ENCODE measurements around the gene KLHDC4. TPM values are rescaled to one million over a fixed set of nuclear protein-coding genes. Genes with fewer than 3 reads are reported as not detected.

Gene KLHDC4
- total and polyA plus RNA-seq, 2 donors (not counting 1 experiment from before 2014, with no cell fraction given): 51.3 to 90.8 TPM

DNA sequence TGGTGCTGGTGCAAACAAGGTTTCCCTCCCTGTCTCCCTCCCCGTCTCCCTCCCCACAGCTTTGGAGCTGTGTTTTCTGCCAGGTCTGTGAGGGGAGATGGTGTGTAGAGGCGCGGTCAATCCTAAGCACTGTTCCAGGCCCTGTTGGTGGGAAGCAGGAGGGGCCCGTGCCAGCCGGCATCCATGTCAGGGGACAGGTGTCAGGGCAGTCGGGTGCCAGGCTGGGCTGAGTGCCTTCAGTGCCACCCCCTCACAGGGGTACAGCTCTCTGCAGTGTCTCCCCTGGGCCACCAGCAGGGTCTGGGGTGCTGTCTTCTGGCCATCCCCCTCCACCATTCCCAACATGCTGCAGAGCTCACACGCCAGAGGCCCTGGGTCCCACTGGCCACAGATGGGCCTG lies 73.6 kb downstream of the KLHDC4 start:
- H3K4me3 Mint-ChIP-seq: no peak overlapping the region
- H3K9me3 ChIP-seq (ENCODE audit: control extremely low read depth in 1 of 3, control insufficient read depth in 2 of 3, insufficient read depth in 1 of 3, low read length in 2 of 3): no peaks in the 10 kb centered on the region
- ATAC-seq (ENCODE audit: low read depth): no peak
- H4K20me1 ChIP-seq (ENCODE audit: control insufficient read depth, insufficient read depth, low read length, poor library complexity, severe bottlenecking): no peaks in the 10 kb centered on the region
- no peak overlapping the region for H3K27ac ChIP-seq (ENCODE audit: low read length in 2 of 2)
- H3K9ac ChIP-seq (ENCODE audit: low read length): no peak overlapping the region
- H3K9me3 Mint-ChIP-seq (ENCODE audit: insufficient read depth): no peaks in the 10 kb centered on the region
- no peaks in the 10 kb centered on the region for H3K27me3 Mint-ChIP-seq
- no peak for DNase-seq
- intact Hi-C loops (cut with micrococcal nuclease): no loop called here
- no peak overlapping the region for H2AFZ ChIP-seq (ENCODE audit: insufficient read depth, low read depth, low read length, poor library complexity, severe bottlenecking)
- H3K79me2 ChIP-seq (ENCODE audit: control insufficient read depth, insufficient read depth, low read length): no peaks in the 10 kb centered on the region
- no peak overlapping the region for H3K27ac Mint-ChIP-seq
- POLR2A ChIA-PET: no interaction called here
- no peaks in the 10 kb centered on the region for H3K4me1 Mint-ChIP-seq
- no peaks in the 10 kb centered on the region for H3K27me3 ChIP-seq (replicated peaks in 1 of 4; ENCODE audit: control extremely low read depth in 1 of 4, control insufficient read depth in 3 of 4, insufficient read depth in 4 of 4, low read length in 3 of 4)
- no peaks in the 10 kb centered on the region for H3K4me1 ChIP-seq (ENCODE audit: control insufficient read depth in 2 of 2, insufficient read depth in 2 of 2, low read length in 2 of 2)
- TF ChIP-seq EZH2 (IDR thresholded peaks at IDR 0.05; ENCODE audit: borderline replicate concordance, insufficient read depth, low read depth, low read length, poor library complexity, severe bottlenecking): no peak
- TF ChIP-seq, protein P1, sequence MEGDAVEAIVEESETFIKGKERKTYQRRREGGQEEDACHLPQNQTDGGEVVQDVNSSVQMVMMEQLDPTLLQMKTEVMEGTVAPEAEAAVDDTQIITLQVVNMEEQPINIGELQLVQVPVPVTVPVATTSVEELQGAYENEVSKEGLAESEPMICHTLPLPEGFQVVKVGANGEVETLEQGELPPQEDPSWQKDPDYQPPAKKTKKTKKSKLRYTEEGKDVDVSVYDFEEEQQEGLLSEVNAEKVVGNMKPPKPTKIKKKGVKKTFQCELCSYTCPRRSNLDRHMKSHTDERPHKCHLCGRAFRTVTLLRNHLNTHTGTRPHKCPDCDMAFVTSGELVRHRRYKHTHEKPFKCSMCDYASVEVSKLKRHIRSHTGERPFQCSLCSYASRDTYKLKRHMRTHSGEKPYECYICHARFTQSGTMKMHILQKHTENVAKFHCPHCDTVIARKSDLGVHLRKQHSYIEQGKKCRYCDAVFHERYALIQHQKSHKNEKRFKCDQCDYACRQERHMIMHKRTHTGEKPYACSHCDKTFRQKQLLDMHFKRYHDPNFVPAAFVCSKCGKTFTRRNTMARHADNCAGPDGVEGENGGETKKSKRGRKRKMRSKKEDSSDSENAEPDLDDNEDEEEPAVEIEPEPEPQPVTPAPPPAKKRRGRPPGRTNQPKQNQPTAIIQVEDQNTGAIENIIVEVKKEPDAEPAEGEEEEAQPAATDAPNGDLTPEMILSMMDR (IDR thresholded peaks at IDR 0.05): no peak
- no peak overlapping the region for H3K4me3 ChIP-seq (ENCODE audit: control extremely low read depth in 1 of 5, extremely low read depth in 1 of 5, insufficient read depth in 1 of 5, low read depth in 2 of 5, low read length in 4 of 5)
- CTCF ChIA-PET: interaction anchor here (1.1 kb wide), 1 partner anchor 10 kb away, joined by 3 read pairs; no protein-coding TSS in a partner anchor
- WGBS (ENCODE audit: insufficient coverage): 83% methylated on average over 6 of the region's 7 CpGs
- H3K4me2 ChIP-seq (replicated peaks; ENCODE audit: low read depth, low read length, poor library complexity, severe bottlenecking): no peak overlapping the region
- H3K36me3 ChIP-seq (replicated peaks in 1 of 2; ENCODE audit: control extremely low read depth in 1 of 2, control insufficient read depth in 1 of 2, extremely low read depth in 1 of 2, insufficient read depth in 2 of 2, low read length in 1 of 2): peaks cover 0 to 5% of the 10 kb centered on the region in 2 experiments

- no peak overlapping the region for H3K4me3 Mint-ChIP-seq
- ChIA-PET CTCF (interaction anchor here (1.1 kb wide), 1 partner anchor 11 kb away, joined by 3 read pairs; no protein-coding TSS in a partner anchor), POLR2A (no interaction called here)
- Histone ChIP-seq H3K79me2 (ENCODE audit: control insufficient read depth, insufficient read depth, low read length) (no peaks in the 10 kb centered on the region), H3K36me3 (replicated peaks in 1 of 2; ENCODE audit: control extremely low read depth in 1 of 2, control insufficient read depth in 1 of 2, extremely low read depth in 1 of 2, insufficient read depth in 2 of 2, low read length in 1 of 2) (peaks cover 0 to 5% of the 10 kb centered on the region in 2 experiments), H4K20me1 (ENCODE audit: control insufficient read depth, insufficient read depth, low read length, poor library complexity, severe bottlenecking) (no peaks in the 10 kb centered on the region), H3K9me3 (ENCODE audit: control extremely low read depth in 1 of 3, control insufficient read depth in 2 of 3, insufficient read depth in 1 of 3, low read length in 2 of 3) (no peaks in the 10 kb centered on the region), H3K9ac (ENCODE audit: low read length) (no peak overlapping the region), H2AFZ (ENCODE audit: insufficient read depth, low read depth, low read length, poor library complexity, severe bottlenecking) (no peak overlapping the region), H3K27me3 (replicated peaks in 1 of 4; ENCODE audit: control extremely low read depth in 1 of 4, control insufficient read depth in 3 of 4, insufficient read depth in 4 of 4, low read length in 3 of 4) (no peaks in the 10 kb centered on the region), H3K4me2 (replicated peaks; ENCODE audit: low read depth, low read length, poor library complexity, severe bottlenecking) (no peak overlapping the region), H3K4me3 (ENCODE audit: control extremely low read depth in 1 of 5, extremely low read depth in 1 of 5, insufficient read depth in 1 of 5, low read depth in 2 of 5, low read length in 4 of 5) (no peak overlapping the region), H3K27ac (ENCODE audit: low read length in 2 of 2) (no peak overlapping the region), H3K4me1 (ENCODE audit: control insufficient read depth in 2 of 2, insufficient read depth in 2 of 2, low read length in 2 of 2) (no peaks in the 10 kb centered on the region)
- WGBS (ENCODE audit: insufficient coverage): 56% methylated on average over 14 of the region's 14 CpGs
- H3K4me1 Mint-ChIP-seq: no peaks in the 10 kb centered on the region
- H3K27me3 Mint-ChIP-seq: no peaks in the 10 kb centered on the region
- TF ChIP-seq, protein P1 (IDR thresholded peaks at IDR 0.05): no peak
- no peak for TF ChIP-seq EZH2 (IDR thresholded peaks at IDR 0.05; ENCODE audit: borderline replicate concordance, insufficient read depth, low read depth, low read length, poor library complexity, severe bottlenecking)
- H3K9me3 Mint-ChIP-seq (ENCODE audit: insufficient read depth): no peaks in the 10 kb centered on the region
- intact Hi-C loops (cut with micrococcal nuclease): no loop called here
- ATAC-seq (ENCODE audit: low read depth) (no peak), DNase-seq (no peak)
- H3K27ac Mint-ChIP-seq: no peak overlapping the region
These were observed 74.1 kb downstream of the KLHDC4 start for GRCh38 chr16:87691686-87692079.

Data from B cell (primary cell).